Measurements from ENCODE around the gene CELF4. TPM values are rescaled to one million over a fixed set of nuclear protein-coding genes. Genes with fewer than 3 reads are reported as not detected.

CELF4 gene
- total and polyA plus RNA-seq, 2 donors (not counting 3 experiments of a cell fraction or from before 2014, with no cell fraction given), result not detected

- H3K79me2 ChIP-seq (ENCODE audit: control insufficient read depth, insufficient read depth, low read length), result no peaks in the 10 kb centered on the region
- H3K9me1 ChIP-seq (replicated peaks; ENCODE audit: control insufficient read depth, extremely low read depth, insufficient read depth, low read length), result no peaks in the 10 kb centered on the region
- H3K4me1 ChIP-seq (ENCODE audit: control insufficient read depth, extremely low read depth, insufficient read depth, low read length), result no peaks in the 10 kb centered on the region
- TF ChIP-seq, protein P1, sequence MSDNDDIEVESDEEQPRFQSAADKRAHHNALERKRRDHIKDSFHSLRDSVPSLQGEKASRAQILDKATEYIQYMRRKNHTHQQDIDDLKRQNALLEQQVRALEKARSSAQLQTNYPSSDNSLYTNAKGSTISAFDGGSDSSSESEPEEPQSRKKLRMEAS (IDR thresholded peaks at IDR 0.05; ENCODE audit: insufficient read depth, insufficient read length), result no peak
- CTCF ChIA-PET, result no interaction called here
- no peak overlapping the region for H3K27ac ChIP-seq (ENCODE audit: insufficient read depth, low read depth, low read length)
- DNase-seq (ENCODE audit: low read depth, low spot score) (no peak), FAIRE-seq (no peak)
- no peaks in the 10 kb centered on the region for H4K20me1 ChIP-seq (replicated peaks; ENCODE audit: control insufficient read depth, extremely low read depth, insufficient read depth, low read length)
- no peak overlapping the region for H3K9ac ChIP-seq (replicated peaks; ENCODE audit: extremely low read depth, insufficient read depth, low read length)
- no peak overlapping the region for H3K4me3 ChIP-seq (replicated peaks in 1 of 3; ENCODE audit: insufficient read depth in 1 of 3, low read depth in 1 of 3, low read length in 3 of 3)
- no peaks in the 10 kb centered on the region for H3K36me3 ChIP-seq (ENCODE audit: control insufficient read depth in 2 of 2, extremely low read depth in 1 of 2, insufficient read depth in 2 of 2, low read length in 2 of 2)
- no peaks in the 10 kb centered on the region for H3K9me3 ChIP-seq (replicated peaks; ENCODE audit: control insufficient read depth, insufficient read depth, low read length)
- no peaks in the 10 kb centered on the region for H3K27me3 ChIP-seq (ENCODE audit: control insufficient read depth in 2 of 2, insufficient read depth in 2 of 2, low read length in 2 of 2)
- BruUV-seq (replicated peaks), result no TSS peak
- intact Hi-C loops (cut with micrococcal nuclease), result no loop called here
- POLR2A ChIA-PET, result no interaction called here
- no peak overlapping the region for H2AFZ ChIP-seq (ENCODE audit: low read depth, low read length)
- no peak overlapping the region for H3K4me2 ChIP-seq (ENCODE audit: insufficient read depth, low read length)
- dilution Hi-C loops (cut with MboI; ENCODE audit: extremely low pct_ligation_motif_present, low sequenced_read_pairs), result no loop called here
These were observed 109.2 kb downstream of the CELF4 start for GRCh38 chr18:37456395-37456794.

DNA sequence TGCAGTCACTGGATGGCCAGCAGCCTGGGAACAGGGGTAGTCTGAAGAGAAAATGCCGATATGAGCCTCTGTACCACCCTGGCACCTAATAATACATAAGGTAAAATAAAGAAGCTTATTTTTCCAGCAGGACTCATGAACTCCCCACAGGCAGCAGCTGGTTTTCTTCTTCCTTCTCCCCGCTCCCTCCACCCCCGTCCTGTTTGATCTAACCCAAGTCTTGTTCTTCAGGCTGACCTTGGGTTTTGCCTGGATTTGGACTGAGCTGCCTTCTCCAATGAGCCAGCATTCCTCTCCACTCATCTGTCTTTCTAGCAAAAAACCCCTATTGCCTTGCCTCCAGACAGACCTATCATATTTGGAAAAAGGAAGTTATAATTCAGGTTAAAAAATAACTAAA is 111.8 kb downstream of the CELF4 start:
- intact Hi-C loops (cut with micrococcal nuclease), result no loop called here
- Histone ChIP-seq H3K9me1 (replicated peaks; ENCODE audit: control insufficient read depth, extremely low read depth, insufficient read depth, low read length) (no peaks in the 10 kb centered on the region), H3K4me2 (ENCODE audit: insufficient read depth, low read length) (no peak overlapping the region), H3K79me2 (ENCODE audit: control insufficient read depth, insufficient read depth, low read length) (no peaks in the 10 kb centered on the region), H3K27me3 (ENCODE audit: control insufficient read depth in 2 of 2, insufficient read depth in 2 of 2, low read length in 2 of 2) (no peaks in the 10 kb centered on the region), H3K4me3 (replicated peaks in 1 of 3; ENCODE audit: insufficient read depth in 1 of 3, low read depth in 1 of 3, low read length in 3 of 3) (no peak overlapping the region), H3K9me3 (replicated peaks; ENCODE audit: control insufficient read depth, insufficient read depth, low read length) (no peaks in the 10 kb centered on the region), H2AFZ (ENCODE audit: low read depth, low read length) (no peak overlapping the region), H3K9ac (replicated peaks; ENCODE audit: extremely low read depth, insufficient read depth, low read length) (no peak overlapping the region), H3K4me1 (ENCODE audit: control insufficient read depth, extremely low read depth, insufficient read depth, low read length) (no peaks in the 10 kb centered on the region), H4K20me1 (replicated peaks; ENCODE audit: control insufficient read depth, extremely low read depth, insufficient read depth, low read length) (no peaks in the 10 kb centered on the region), H3K36me3 (ENCODE audit: control insufficient read depth in 2 of 2, extremely low read depth in 1 of 2, insufficient read depth in 2 of 2, low read length in 2 of 2) (no peaks in the 10 kb centered on the region), H3K27ac (ENCODE audit: insufficient read depth, low read depth, low read length) (no peak overlapping the region)
- TF ChIP-seq, protein P1 (IDR thresholded peaks at IDR 0.05; ENCODE audit: insufficient read depth, insufficient read length), result no peak
- TF ChIP-seq FOS (IDR thresholded peaks at IDR 0.05; ENCODE audit: borderline replicate concordance, insufficient read depth, low read length) (no peak), EZH2 (IDR thresholded peaks at IDR 0.05; ENCODE audit: borderline replicate concordance, low read depth, low read length, severe bottlenecking) (no peak), GATA2 (IDR thresholded peaks at IDR 0.05; ENCODE audit: insufficient read depth, insufficient read length, low read depth, low read length) (no peak), POLR2A (IDR thresholded peaks at IDR 0.05; ENCODE audit: low read depth, low read length) (no peak), CTCF (IDR thresholded peaks at IDR 0.05; ENCODE audit: extremely low read depth in 1 of 2, insufficient read depth in 1 of 2, low read depth in 1 of 2, low read length in 2 of 2) (no peak), JUN (IDR thresholded peaks at IDR 0.05; ENCODE audit: borderline replicate concordance, insufficient read depth, insufficient read length, low read depth) (no peak), MYC (IDR thresholded peaks at IDR 0.05; ENCODE audit: low read depth, low read length) (no peak), POLR2AphosphoS5 (IDR thresholded peaks at IDR 0.05; ENCODE audit: insufficient read depth, low read depth, low read length) (no peak)
- DNase-seq (ENCODE audit: low read depth, low spot score) (no peak), FAIRE-seq (no peak)
- ChIA-PET CTCF (no interaction called here), POLR2A (no interaction called here)
- dilution Hi-C loops (cut with MboI; ENCODE audit: extremely low pct_ligation_motif_present, low sequenced_read_pairs), result no loop called here
- no TSS peak for BruUV-seq (replicated peaks)
